Endodermal cell (in vitro differentiated cells): ENCODE results near the gene PITHD1. TPM values are rescaled to one million over a fixed set of nuclear protein-coding genes. Genes with fewer than 3 reads are reported as not detected.

Experiments used
- DNase-seq: peaks from one replicate; pipeline ENCODE4 v3.0.0-alpha.2; 2017
- H3K27ac ChIP-seq: 2 replicates; pipeline ENCODE4 v1.5.1; 2013; ENCODE audit warnings: mild to moderate bottlenecking, low read depth, low read length, moderate library complexity
- H3K27me3 ChIP-seq: 2 replicates; pipeline ENCODE4 v1.6.1; 2013; ENCODE audit warnings: mild to moderate bottlenecking, low read length, moderate library complexity; ENCODE audit not compliant: insufficient read depth, control insufficient read depth, poor library complexity, severe bottlenecking
- H3K36me3 ChIP-seq: 2 replicates; pipeline ENCODE4 v1.7.0; 2013; ENCODE audit warnings: mild to moderate bottlenecking, low read length, moderate library complexity; ENCODE audit not compliant: control insufficient read depth, insufficient read depth
- H3K4me1 ChIP-seq: one replicate; pipeline ENCODE4 v1.7.0; 2013; ENCODE audit warnings: low read length; ENCODE audit not compliant: control insufficient read depth, insufficient read depth
- H3K4me3 ChIP-seq: 2 replicates; pipeline ENCODE4 v1.5.1; 2013; ENCODE audit warnings: mild to moderate bottlenecking, low read length, moderate library complexity
- H3K9ac ChIP-seq: 2 replicates; pipeline ENCODE4 v1.6.1; 2013; ENCODE audit warnings: mild to moderate bottlenecking, low read length, moderate library complexity; ENCODE audit not compliant: poor library complexity, severe bottlenecking; ENCODE audit errors: extremely low read depth
- H3K9me3 ChIP-seq: 2 replicates; pipeline ENCODE4 v1.6.1; 2013; ENCODE audit warnings: mild to moderate bottlenecking, low read length, moderate library complexity; ENCODE audit not compliant: control insufficient read depth
- H3K27ac Mint-ChIP-seq: 2 replicates; pipeline ENCODE4 v1.8.0; 2020; ENCODE audit warnings: mixed read lengths
- H3K27me3 Mint-ChIP-seq: 2 replicates; pipeline ENCODE4 v1.8.0; 2021; ENCODE audit warnings: mild to moderate bottlenecking, mixed read lengths; ENCODE audit not compliant: insufficient read depth
- H3K36me3 Mint-ChIP-seq: 2 replicates; pipeline ENCODE4 v1.8.0; 2020; ENCODE audit warnings: low read depth, mixed read lengths
- H3K4me1 Mint-ChIP-seq: 2 replicates; pipeline ENCODE4 v1.8.0; 2020; ENCODE audit warnings: mixed read lengths
- H3K4me3 Mint-ChIP-seq: 2 replicates; pipeline ENCODE4 v1.8.0; 2020; ENCODE audit warnings: mild to moderate bottlenecking, moderate library complexity, mixed read lengths
- H3K9me3 Mint-ChIP-seq: 2 replicates; pipeline ENCODE4 v1.8.0; 2020; ENCODE audit warnings: mild to moderate bottlenecking, mixed read lengths
- CTCF ChIP-seq: fragments of 200-600 bp; sonication (generic); conservative IDR thresholded peaks from 2 replicates; pipeline ENCODE4 v1.5.0; 2021; ENCODE audit warnings: antibody characterized with exemption, mild to moderate bottlenecking
- WGBS, 2 experiments: methylation state at CpG; one replicate each; pipeline versions ENCODE4 v1.1.5 to v1.1.7; 2013; ENCODE audit warnings: missing lambda C conversion rate in 2 of 2, mixed read lengths in 1 of 2; ENCODE audit not compliant: insufficient coverage in 1 of 2, insufficient read length in 1 of 2; 5-methylcytosine and 5-hydroxymethylcytosine counted together
- total RNA-seq, 2 donors: library from RNA; stranded (reverse); fragmentation: NEBNext Ultra II Directional in 1 of 2; extraction: Animal tissue kit (Norgen Biotek cat#: 25700) in 1 of 2; gene quantifications; 2 replicates in 1 of 2; 3 replicates in 1 of 2; pipeline ENCODE4 v1.2.1, GENCODE V29; 2021

Gene PITHD1
- total RNA-seq, 2 donors from 2014 or later = 62.5 to 71.3 TPM

GRCh38 chr1:23751050-23751814 is 27.0 kb upstream of the PITHD1 start:
- no peaks in the 10 kb centered on the region for H3K4me1 Mint-ChIP-seq
- H3K36me3 Mint-ChIP-seq = peaks cover 67% of the 10 kb centered on the region
- H3K4me3 Mint-ChIP-seq = no peak overlapping the region
- H3K36me3 ChIP-seq = peaks cover 89% of the 10 kb centered on the region
- no peaks in the 10 kb centered on the region for H3K27me3 Mint-ChIP-seq
- H3K9ac ChIP-seq = no peak overlapping the region
- no peak overlapping the region for H3K27ac ChIP-seq
- peak overlapping the region; percentile 48 for H3K27ac Mint-ChIP-seq
- 77 to 82% methylated on average over 10 to 11 of the region's 11 CpGs for whole genome bisulfite sequencing, 2 experiments
- H3K9me3 ChIP-seq = no peaks in the 10 kb centered on the region
- DNase-seq = peak; percentile 81
- H3K27me3 ChIP-seq = no peaks in the 10 kb centered on the region
- no peak overlapping the region for H3K4me3 ChIP-seq
- H3K9me3 Mint-ChIP-seq = no peaks in the 10 kb centered on the region
- H3K4me1 ChIP-seq = no peaks in the 10 kb centered on the region
- TF ChIP-seq CTCF = peak; percentile 91

GRCh38 chr1:23751815-23752200 is 26.4 kb upstream of the PITHD1 start:
- Mint-ChIP-seq H3K27ac (peak overlapping the region; percentile 48), H3K4me3 (no peak overlapping the region), H3K9me3 (no peaks in the 10 kb centered on the region), H3K36me3 (peaks cover 68% of the 10 kb centered on the region), H3K4me1 (no peaks in the 10 kb centered on the region), H3K27me3 (no peaks in the 10 kb centered on the region)
- no peak for DNase-seq
- Histone ChIP-seq H3K36me3 (peaks cover 89% of the 10 kb centered on the region), H3K9ac (no peak overlapping the region), H3K27ac (no peak overlapping the region), H3K4me1 (no peaks in the 10 kb centered on the region), H3K4me3 (no peak overlapping the region), H3K27me3 (no peaks in the 10 kb centered on the region), H3K9me3 (no peaks in the 10 kb centered on the region)
- 90 to 96% methylated on average over 4 of the region's 4 CpGs for WGBS, 2 experiments
- TF ChIP-seq CTCF = no peak

- Mint-ChIP-seq H3K4me3 (no peak overlapping the region), H3K4me1 (no peaks in the 10 kb centered on the region), H3K27me3 (no peaks in the 10 kb centered on the region), H3K9me3 (no peaks in the 10 kb centered on the region), H3K27ac (no peak overlapping the region), H3K36me3 (peaks cover 76% of the 10 kb centered on the region)
- Histone ChIP-seq H3K9me3 (no peaks in the 10 kb centered on the region), H3K4me1 (no peaks in the 10 kb centered on the region), H3K9ac (no peak overlapping the region), H3K36me3 (peaks cover 83% of the 10 kb centered on the region), H3K27me3 (no peaks in the 10 kb centered on the region), H3K4me3 (no peak overlapping the region), H3K27ac (no peak overlapping the region)
- no peak for DNase-seq
- TF ChIP-seq CTCF = no peak
- WGBS, 2 experiments = 100% methylated on average over 1 of the region's 1 CpG
Observed at GRCh38 chr1:23752909-23753308, 25.3 kb upstream of the PITHD1 start.
